HG02642 (cell line): ENCODE data around the gene EFNB3.

Source experiments
- ATAC-seq: cut with Tn5 transposase; IDR thresholded peaks from one replicate; pipeline ENCODE4 v1.9.1; 2021; ENCODE audit warnings: mild to moderate bottlenecking; ENCODE audit not compliant: unreplicated experiment, poor library complexity

Gene EFNB3

GRCh38 chr17:7697828-7698588 is 7.0 kb upstream of the EFNB3 start:
- ATAC-seq: no peak

DNA sequence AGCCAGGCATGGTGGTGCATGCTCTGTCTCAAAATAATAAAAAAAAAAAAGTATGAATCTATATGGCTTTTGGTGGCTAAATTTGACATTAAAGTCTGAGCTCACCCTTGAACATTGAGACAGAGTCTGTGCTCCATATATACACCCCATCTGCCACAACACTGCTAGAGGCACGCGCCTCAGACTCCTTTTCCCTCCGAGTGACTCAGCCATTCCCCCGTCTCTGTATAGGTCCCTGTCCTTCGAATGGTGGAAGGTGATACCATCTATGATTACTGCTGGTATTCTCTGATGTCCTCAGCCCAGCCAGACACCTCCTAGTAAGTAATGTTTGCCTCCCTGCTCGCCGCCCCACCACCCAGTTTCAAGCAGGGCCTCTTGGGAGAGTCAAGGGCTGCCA is 4.5 kb upstream of the EFNB3 start:
- ATAC-seq: no peak

DNA sequence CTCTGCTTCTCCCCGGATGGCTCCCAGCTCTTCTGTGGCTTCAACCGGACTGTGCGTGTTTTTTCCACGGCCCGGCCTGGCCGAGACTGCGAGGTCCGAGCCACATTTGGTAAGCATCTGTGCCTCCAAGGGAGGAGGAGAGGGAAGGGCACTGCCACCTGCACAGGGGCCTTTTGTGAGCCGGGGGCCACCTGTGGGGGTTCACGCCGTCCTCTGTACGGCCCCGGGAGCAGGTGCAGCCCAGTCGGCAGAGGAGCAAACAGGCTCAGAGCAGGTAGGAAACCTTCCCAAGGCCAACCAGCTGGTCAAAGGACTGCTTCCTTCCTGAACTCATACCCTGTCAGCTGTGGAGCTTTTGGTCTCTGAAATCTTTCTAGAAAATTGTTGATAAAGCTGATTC is 3.3 kb upstream of the EFNB3 start:
- no peak for ATAC-seq

DNA sequence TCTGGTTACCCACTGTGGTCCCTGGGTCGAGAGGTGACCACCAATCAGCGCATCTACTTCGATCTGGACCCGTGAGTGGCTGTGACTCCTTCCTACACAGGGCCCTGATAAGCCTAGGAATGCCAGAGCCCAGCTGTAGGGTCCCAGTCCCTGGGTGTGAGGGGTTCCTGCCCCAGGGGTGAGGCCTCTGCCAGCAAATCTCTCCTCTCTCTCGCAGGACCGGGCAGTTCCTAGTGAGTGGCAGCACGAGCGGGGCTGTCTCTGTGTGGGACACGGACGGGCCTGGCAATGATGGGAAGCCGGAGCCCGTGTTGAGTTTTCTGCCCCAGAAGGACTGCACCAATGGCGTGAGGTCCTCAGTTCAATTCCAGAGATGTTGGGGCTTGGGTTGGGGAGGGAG is 2.2 kb upstream of the EFNB3 start:
- ATAC-seq: no peak

- ATAC-seq: no peak
Measured at GRCh38 chr17:7703584-7704479, 1.2 kb upstream of the EFNB3 start.

DNA sequence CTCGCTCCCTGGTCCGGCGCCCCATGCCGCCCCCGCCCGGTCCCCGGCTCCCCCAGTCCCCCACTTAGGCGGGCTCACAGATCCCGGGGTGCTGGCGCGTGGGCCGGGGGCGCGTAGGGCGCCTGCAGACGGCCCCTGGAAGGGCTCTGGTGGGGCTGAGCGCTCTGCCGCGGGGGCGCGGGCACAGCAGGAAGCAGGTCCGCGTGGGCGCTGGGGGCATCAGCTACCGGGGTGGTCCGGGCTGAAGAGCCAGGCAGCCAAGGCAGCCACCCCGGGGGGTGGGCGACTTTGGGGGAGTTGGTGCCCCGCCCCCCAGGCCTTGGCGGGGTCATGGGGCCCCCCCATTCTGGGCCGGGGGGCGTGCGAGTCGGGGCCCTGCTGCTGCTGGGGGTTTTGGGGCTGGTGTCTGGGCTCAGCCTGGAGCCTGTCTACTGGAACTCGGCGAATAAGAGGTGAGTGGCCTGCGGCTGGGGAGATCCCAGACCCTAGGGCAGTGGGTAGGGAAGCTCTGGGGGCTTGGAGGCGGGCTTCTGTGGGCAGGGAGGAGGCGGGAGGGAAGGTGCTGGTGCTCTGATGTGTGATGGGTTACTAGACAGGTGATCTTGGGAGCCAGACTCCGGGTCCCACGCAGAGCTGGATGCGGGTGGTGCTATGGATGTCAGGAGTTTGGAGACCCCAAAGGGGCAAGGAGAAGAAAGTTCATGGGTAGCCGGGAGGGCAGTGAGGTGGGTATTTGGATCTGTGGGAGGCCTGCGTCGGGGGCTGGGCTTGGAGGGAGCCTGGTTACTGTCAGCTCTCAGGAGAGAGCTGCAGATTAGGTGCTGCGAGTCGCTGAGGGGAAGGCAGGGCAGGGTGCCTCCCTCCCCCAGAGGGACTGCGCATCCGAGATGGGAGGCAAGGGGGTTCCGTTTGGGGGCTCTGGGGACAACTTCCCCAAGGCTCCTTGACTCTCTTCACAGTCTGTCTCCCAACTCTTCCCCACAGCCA is 560 bp downstream of the EFNB3 start:
- no peak for ATAC-seq

- ATAC-seq: no peak
Measured at GRCh38 chr17:7706631-7707354, 1.8 kb downstream of the EFNB3 start.

- ATAC-seq: no peak
Measured at GRCh38 chr17:7707446-7707845, 2.4 kb downstream of the EFNB3 start.

DNA sequence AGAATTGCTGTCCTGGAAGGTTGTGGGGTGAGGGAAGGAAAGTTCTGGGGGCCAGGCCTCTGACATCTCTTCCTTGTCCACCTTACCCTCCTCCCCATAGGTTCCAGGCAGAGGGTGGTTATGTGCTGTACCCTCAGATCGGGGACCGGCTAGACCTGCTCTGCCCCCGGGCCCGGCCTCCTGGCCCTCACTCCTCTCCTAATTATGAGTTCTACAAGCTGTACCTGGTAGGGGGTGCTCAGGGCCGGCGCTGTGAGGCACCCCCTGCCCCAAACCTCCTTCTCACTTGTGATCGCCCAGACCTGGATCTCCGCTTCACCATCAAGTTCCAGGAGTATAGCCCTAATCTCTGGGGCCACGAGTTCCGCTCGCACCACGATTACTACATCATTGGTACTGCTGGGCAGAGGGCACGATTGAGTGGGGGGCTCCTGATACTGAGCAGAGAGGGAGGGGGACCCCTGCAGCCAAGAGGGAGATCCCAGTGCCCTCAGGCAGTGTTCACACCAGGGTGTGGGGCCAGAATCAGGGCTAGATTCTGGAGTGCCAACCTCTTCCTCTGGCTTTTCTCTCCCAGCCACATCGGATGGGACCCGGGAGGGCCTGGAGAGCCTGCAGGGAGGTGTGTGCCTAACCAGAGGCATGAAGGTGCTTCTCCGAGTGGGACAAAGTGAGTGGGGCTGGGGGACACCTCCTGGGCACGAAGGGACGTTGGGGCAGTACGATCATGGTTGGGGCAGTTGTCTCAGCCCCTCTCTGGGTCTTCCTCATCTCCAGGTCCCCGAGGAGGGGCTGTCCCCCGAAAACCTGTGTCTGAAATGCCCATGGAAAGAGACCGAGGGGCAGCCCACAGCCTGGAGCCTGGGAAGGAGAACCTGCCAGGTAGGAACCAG is 3.1 kb downstream of the EFNB3 start:
- ATAC-seq: no peak

DNA sequence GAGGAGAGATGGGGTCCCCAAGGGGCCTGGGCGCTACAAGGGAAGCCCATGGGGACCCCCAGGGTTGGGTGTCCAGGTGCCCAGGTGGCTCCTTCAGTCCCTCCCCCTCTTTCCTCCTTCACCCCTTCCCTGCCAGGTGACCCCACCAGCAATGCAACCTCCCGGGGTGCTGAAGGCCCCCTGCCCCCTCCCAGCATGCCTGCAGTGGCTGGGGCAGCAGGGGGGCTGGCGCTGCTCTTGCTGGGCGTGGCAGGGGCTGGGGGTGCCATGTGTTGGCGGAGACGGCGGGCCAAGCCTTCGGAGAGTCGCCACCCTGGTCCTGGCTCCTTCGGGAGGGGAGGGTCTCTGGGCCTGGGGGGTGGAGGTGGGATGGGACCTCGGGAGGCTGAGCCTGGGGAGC is 4.0 kb downstream of the EFNB3 start:
- no peak for ATAC-seq

GRCh38 chr17:7710301-7710700 is 5.3 kb downstream of the EFNB3 start:
- ATAC-seq: no peak

DNA sequence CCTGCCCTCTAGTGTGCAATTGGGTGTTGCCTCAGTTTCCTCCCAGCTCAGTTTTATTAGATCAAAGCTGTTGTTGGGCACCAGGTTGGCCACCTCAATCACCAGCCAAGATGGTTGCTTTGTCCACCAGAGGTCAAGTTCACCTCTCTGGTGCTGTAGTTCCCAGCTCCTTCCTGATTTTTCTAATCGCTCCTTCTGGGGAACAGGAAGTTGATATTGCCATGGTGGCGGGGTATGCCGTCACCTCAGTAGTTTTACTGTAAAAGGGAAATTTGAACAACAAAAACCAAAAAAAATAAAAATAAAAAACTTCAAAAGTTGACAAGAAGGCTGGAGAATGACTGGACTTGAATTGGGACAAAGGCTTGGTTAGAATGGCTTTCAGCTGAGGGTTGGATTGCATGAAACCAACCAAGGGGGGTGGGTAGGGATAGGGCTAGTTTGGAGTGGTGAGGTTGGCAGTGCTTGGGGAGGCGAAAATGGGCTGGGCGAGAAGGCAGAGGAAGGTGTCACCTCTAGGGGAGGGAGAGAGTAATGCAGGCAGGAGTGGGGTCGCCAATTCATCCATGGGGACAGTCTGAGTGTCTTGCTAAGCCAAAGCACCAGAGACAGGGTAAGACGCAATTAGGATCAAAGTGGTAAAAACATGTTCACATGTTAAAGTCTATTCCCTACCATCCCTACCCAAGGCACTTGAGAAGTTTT is 6.2 kb downstream of the EFNB3 start:
- ATAC-seq: no peak

- ATAC-seq: no peak
Measured at GRCh38 chr17:7712111-7712771, 7.2 kb downstream of the EFNB3 start.

DNA sequence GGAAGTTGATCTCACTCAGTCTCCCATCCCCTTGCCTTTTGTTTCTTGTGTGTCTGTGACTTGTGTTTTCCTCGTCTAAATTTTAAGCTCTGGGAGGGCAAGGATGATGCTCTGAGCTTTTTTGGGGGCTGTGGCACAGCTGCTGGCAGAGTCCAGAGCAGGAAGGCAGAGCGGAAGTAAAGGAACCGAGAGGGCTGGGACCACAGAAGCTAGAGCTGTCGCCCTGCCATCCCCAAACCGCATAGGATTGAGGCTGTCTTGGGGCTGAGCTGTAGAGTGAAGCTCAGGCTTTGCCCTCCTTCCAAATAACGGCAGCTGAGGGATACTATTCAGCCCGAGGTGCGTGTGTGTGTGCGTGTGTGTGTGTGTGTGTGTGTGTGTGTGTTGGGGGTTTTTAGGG is 8.8 kb downstream of the EFNB3 start:
- no peak for ATAC-seq

- no peak for ATAC-seq
Measured at GRCh38 chr17:7714721-7715594, 10.0 kb downstream of the EFNB3 start.

- no peak for ATAC-seq
Measured at GRCh38 chr17:7715936-7716886, 11.2 kb downstream of the EFNB3 start.
